ENCODE measurements around the gene IQSEC1.
A peak's percentile ranks its signal among the peaks of the same experiment; 100 is the strongest.

Gene IQSEC1

GRCh38 chr3:13053893-13054292 lies 19.3 kb downstream of the IQSEC1 start:
- DNase-seq (ENCODE audit: low read depth): no peak
- no peak for TF ChIP-seq POLR2A (IDR thresholded peaks at IDR 0.05; ENCODE audit: extremely low read depth, insufficient read length)
- no peak for TF ChIP-seq MYC (IDR thresholded peaks at IDR 0.05; ENCODE audit: low read depth, low read length)
- TF ChIP-seq MAX (IDR thresholded peaks at IDR 0.05; ENCODE audit: low read depth, low read length): no peak
- TF ChIP-seq, protein P1, sequence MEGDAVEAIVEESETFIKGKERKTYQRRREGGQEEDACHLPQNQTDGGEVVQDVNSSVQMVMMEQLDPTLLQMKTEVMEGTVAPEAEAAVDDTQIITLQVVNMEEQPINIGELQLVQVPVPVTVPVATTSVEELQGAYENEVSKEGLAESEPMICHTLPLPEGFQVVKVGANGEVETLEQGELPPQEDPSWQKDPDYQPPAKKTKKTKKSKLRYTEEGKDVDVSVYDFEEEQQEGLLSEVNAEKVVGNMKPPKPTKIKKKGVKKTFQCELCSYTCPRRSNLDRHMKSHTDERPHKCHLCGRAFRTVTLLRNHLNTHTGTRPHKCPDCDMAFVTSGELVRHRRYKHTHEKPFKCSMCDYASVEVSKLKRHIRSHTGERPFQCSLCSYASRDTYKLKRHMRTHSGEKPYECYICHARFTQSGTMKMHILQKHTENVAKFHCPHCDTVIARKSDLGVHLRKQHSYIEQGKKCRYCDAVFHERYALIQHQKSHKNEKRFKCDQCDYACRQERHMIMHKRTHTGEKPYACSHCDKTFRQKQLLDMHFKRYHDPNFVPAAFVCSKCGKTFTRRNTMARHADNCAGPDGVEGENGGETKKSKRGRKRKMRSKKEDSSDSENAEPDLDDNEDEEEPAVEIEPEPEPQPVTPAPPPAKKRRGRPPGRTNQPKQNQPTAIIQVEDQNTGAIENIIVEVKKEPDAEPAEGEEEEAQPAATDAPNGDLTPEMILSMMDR (IDR thresholded peaks at IDR 0.05; ENCODE audit: low read depth, low read length): no peak
- H3K4me3 ChIP-seq (ENCODE audit: low read depth, low read length): no peak overlapping the region

DNA sequence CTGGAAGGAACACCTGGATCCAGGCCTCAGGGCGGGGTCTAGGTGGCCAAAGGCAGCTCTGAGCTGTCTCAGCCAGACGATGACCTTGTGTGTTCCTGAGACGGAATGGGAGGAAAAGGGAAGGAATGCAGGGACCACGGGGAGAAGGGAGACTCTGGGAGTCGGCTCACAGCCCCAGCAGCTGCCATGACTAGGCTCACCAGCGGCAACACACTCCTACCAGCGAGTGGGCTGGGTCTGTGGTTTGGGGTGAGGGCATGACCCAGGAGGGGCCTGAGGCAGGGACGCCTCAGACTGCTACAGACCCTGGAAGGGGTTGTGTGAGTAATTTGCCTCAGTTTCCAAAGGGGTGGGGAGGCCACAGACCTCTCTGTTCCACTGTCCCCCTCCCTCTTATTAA lies 19.8 kb downstream of the IQSEC1 start:
- no peak for TF ChIP-seq MAX (IDR thresholded peaks at IDR 0.05; ENCODE audit: low read depth, low read length)
- TF ChIP-seq, protein P1 (IDR thresholded peaks at IDR 0.05; ENCODE audit: low read depth, low read length): no peak
- DNase-seq (ENCODE audit: low read depth): peak; percentile 36
- H3K4me3 ChIP-seq (ENCODE audit: low read depth, low read length): no peak overlapping the region

- TF ChIP-seq MAX (IDR thresholded peaks at IDR 0.05; ENCODE audit: low read depth, low read length) (no peak), MYC (IDR thresholded peaks at IDR 0.05; ENCODE audit: low read depth, low read length) (no peak), POLR2A (IDR thresholded peaks at IDR 0.05; ENCODE audit: extremely low read depth, insufficient read length) (no peak)
- TF ChIP-seq, protein P1 (IDR thresholded peaks at IDR 0.05; ENCODE audit: low read depth, low read length): no peak
- no peak for DNase-seq (ENCODE audit: low read depth)
- no peak overlapping the region for H3K4me3 ChIP-seq (ENCODE audit: low read depth, low read length)
Measured at GRCh38 chr3:13052191-13052820, 20.9 kb downstream of the IQSEC1 start.

GRCh38 chr3:13051581-13051980 lies 21.6 kb downstream of the IQSEC1 start:
- no peak for DNase-seq (ENCODE audit: low read depth)
- H3K4me3 ChIP-seq (ENCODE audit: low read depth, low read length): no peak overlapping the region
- TF ChIP-seq MYC (IDR thresholded peaks at IDR 0.05; ENCODE audit: low read depth, low read length) (no peak), POLR2A (IDR thresholded peaks at IDR 0.05; ENCODE audit: extremely low read depth, insufficient read length) (no peak), MAX (IDR thresholded peaks at IDR 0.05; ENCODE audit: low read depth, low read length) (no peak)

DNA sequence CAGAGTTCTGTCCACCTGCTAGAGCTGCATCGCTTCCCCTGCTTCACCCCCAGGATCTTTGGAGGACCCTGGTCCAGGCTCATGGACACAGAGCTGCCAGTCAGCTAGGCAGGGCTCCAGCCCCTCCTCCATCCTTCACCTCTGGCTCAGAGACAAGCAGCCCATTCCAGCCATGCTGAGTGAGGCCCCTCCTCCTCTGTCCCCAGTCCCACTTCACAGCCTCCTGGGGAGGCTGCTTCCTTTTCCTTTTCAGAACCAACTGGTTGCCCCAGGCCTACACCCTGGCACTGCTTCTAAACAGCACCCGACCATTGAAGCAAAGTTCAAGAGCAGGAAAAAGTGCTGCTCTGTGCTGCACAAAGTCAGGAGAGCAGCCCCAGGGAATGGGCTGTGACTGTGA lies 22.2 kb downstream of the IQSEC1 start:
- H3K4me3 ChIP-seq (ENCODE audit: low read depth, low read length): no peak overlapping the region
- peak; percentile 46 for DNase-seq (ENCODE audit: low read depth)
- no peak for TF ChIP-seq MYC (IDR thresholded peaks at IDR 0.05; ENCODE audit: low read depth, low read length)

DNA sequence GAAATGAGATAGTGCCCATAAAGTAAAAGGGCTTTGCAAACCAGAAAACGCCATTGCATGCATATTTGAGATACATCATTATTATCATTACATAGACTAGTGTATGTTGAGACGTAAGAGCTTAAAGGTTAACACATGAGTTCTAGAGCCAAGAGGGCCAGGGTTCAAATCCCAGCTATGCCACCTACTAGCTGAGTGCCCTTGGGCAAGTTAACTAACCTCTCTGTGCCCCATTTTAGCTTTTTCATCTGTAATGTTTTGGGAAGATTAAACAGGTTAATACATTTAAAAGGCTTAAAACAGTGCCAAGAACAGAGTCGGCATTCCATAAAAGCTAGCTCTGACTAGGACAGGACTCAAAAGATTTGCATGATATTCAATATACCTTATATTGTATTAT lies 22.8 kb downstream of the IQSEC1 start:
- TF ChIP-seq, protein P1 (IDR thresholded peaks at IDR 0.05; ENCODE audit: low read depth, low read length): no peak
- no peak for TF ChIP-seq MAX (IDR thresholded peaks at IDR 0.05; ENCODE audit: low read depth, low read length)
- TF ChIP-seq MYC (IDR thresholded peaks at IDR 0.05; ENCODE audit: low read depth, low read length): no peak
- TF ChIP-seq POLR2A (IDR thresholded peaks at IDR 0.05; ENCODE audit: extremely low read depth, insufficient read length): no peak
- H3K4me3 ChIP-seq (ENCODE audit: low read depth, low read length): no peak overlapping the region
- no peak for DNase-seq (ENCODE audit: low read depth)

DNA sequence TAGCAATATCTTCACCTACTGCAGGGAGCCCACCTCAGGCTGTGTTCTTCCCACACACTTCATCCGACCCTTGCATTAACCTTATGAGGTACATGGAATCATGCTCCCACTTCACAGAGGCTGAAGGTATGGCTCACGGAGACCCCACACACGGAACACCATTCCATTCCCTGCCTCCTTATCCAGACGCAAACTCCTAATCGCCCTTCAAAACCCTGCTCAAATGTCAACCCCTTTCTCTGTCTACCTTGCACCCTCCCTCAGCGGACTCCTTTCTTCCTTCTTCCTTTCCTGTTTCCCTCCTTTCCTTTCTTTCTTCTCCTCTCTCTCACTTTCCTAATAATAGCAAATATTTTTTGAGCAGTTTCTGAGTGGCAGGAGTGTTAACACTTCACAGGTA lies 23.8 kb downstream of the IQSEC1 start:
- TF ChIP-seq MYC (IDR thresholded peaks at IDR 0.05; ENCODE audit: low read depth, low read length) (no peak), POLR2A (IDR thresholded peaks at IDR 0.05; ENCODE audit: extremely low read depth, insufficient read length) (no peak), MAX (IDR thresholded peaks at IDR 0.05; ENCODE audit: low read depth, low read length) (no peak)
- TF ChIP-seq, protein P1 (IDR thresholded peaks at IDR 0.05; ENCODE audit: low read depth, low read length): no peak
- no peak for DNase-seq (ENCODE audit: low read depth)

More for the DNA sequence above, 23.8 kb downstream of the IQSEC1 start:
- no peak overlapping the region for H3K4me3 ChIP-seq (ENCODE audit: low read depth, low read length)
